HG02642 (cell line): ENCODE measurements around the gene MTHFR.
"Not testable (repeated sequence)": the region's sequence is repeated elsewhere in the genome, so short reads cannot be mapped to it uniquely, and the experiment has no call there.

Experiments
- ATAC-seq: cut with Tn5 transposase; IDR thresholded peaks from one replicate; pipeline ENCODE4 v1.9.1; 2021; ENCODE audit warnings: mild to moderate bottlenecking; ENCODE audit not compliant: unreplicated experiment, poor library complexity

Gene MTHFR

DNA sequence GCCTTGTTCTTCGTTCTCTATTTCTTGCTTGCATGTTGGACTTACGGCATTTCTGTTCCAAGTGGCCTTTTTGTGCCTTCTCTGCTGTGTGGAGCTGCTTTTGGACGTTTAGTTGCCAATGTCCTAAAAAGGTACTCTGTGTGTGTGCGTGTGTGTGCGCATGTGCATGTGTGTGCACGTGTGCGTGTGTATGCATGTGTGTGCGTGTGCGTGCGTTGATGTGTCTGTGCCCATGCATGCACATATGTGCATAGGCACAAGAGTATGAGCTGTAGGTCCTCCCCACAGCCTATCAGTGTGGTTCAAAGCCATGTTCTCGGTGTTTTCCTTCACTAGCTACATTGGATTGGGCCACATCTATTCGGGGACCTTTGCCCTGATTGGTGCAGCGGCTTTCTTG lies 28.1 kb upstream of the MTHFR start:
- no peak for ATAC-seq

DNA sequence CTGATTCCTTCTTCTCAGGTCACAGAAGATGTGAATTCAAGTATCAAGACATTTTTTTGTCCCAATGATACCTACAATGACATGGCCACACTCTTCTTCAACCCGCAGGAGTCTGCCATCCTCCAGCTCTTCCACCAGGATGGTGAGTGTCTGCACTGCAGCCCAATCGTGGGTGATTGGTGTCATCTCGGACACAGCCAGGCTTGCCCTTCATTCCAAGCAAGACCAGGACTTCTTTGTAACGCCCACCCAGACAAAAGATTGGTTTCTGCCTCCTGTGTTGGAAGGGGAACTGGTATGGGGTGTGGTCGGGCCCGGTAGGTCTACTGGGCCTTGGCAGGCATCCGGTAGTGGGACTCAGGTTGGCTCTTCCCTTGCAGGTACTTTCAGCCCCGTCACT lies 27.7 kb upstream of the MTHFR start:
- ATAC-seq = no peak

GRCh38 chr1:11831945-11832725 lies 26.4 kb upstream of the MTHFR start:
- ATAC-seq = no peak

DNA sequence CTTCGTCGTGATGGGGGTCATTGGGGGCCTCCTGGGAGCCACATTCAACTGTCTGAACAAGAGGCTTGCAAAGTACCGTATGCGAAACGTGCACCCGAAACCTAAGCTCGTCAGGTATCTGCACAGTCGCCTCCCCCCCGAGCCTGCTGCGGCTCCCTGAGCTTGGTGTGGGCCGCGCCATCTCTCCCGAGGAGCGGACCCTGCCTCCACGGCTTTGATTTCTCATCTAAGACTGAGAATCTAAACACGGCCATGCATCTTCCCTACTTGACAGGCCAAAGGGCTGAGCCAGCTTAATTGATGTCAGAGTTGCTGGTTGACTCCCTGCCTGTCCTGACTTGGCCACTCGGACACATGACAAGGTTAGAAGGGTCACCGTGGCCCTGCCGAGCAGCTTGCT lies 22.7 kb upstream of the MTHFR start:
- ATAC-seq = no peak

DNA sequence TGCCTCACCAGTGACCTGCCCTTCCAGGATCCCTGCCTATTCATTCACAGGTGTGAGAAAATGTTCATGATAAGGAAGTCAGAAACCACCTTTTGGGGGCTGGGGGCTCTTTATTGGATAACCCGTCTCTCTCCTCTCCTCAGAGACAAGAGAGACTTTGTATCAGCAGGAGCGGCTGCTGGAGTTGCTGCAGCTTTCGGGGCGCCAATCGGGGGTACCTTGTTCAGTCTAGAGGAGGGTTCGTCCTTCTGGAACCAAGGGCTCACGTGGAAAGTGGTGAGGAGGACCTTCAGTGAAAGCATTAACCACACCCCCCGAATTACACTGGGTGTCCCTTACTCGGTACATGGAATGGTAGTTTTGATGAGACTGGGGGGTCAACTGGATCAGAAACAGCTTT lies 21.2 kb upstream of the MTHFR start:
- ATAC-seq = no peak

GRCh38 chr1:11825131-11825530 lies 19.4 kb upstream of the MTHFR start:
- no peak for ATAC-seq

- no peak for ATAC-seq
Measured at GRCh38 chr1:11823366-11824137, 17.8 kb upstream of the MTHFR start.

GRCh38 chr1:11822091-11822490 lies 16.3 kb upstream of the MTHFR start:
- ATAC-seq = no peak

DNA sequence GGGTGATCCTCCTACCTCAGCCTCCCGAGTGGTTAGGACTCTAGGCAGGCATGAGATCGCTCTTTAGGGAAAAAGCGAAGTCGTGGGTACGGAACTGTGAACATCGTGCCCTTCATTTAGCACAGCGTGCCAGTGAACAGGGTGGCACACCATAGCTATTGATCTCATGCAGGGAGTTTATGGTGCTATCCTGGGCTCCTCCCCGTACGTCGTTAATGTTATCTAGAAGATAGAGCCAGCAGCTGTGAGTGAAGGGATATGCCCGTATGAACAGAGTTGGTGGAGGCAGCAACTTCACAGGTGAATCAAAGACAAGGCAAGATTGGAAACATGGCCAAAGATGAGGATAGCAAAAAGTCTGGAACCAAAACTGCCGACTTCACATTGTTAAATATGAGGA lies 11.4 kb upstream of the MTHFR start:
- ATAC-seq = no peak

- ATAC-seq = no peak
Measured at GRCh38 chr1:11813021-11813420, 7.3 kb upstream of the MTHFR start.

DNA sequence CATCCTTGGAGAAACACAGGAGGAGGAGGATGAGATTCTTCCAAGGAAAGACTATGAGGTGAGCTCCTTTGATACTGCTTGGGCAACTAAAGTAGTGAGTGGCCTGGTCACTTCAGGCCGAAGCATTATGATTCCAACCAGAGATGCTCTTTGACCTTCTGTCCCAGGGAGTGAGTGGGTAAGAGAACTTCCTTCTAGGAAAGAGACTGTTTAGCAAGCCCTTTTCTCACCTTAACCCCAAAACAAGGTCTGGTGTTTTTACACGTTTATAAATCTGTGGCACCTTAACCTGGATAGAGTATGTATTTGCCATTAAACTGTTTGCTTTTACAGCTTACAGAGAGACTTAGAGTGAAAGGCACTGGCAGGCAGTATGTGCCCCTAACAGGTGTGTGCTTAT lies 1.4 kb upstream of the MTHFR start:
- ATAC-seq = no peak

DNA sequence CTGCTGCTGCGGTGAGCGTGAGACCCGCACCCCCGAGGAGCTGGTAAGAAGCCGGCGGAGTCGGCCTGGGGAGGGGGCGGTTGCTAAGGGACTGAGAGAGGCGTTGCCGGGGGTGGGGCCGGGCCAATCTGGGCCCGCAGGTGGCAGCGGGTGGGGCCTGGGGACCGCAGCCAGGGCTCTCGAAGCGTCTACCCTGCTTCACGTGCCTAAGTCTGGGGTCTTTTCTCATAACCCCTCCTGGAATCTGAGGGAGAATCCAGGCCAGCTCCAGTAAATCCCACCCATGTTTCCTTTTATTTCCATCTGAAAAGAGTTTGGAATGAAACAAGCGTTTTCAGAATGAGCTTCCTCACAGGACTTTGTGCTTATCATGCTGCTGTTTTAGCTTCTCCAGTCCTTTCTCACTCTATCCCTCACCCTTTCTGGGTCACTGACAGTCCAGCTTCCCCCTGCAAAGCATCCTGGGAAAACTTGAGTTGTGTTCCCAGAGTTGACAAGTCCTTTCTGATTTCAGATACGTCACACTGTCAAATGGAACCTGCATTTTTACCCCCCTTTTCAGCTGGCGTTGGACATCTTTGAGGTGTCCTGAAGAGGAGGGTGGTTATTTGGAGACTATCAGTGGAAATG lies 658 bp upstream of the MTHFR start:
- peak; percentile 42 for ATAC-seq

- ATAC-seq = no peak
Measured at GRCh38 chr1:11804666-11805421, 920 bp downstream of the MTHFR start.

DNA sequence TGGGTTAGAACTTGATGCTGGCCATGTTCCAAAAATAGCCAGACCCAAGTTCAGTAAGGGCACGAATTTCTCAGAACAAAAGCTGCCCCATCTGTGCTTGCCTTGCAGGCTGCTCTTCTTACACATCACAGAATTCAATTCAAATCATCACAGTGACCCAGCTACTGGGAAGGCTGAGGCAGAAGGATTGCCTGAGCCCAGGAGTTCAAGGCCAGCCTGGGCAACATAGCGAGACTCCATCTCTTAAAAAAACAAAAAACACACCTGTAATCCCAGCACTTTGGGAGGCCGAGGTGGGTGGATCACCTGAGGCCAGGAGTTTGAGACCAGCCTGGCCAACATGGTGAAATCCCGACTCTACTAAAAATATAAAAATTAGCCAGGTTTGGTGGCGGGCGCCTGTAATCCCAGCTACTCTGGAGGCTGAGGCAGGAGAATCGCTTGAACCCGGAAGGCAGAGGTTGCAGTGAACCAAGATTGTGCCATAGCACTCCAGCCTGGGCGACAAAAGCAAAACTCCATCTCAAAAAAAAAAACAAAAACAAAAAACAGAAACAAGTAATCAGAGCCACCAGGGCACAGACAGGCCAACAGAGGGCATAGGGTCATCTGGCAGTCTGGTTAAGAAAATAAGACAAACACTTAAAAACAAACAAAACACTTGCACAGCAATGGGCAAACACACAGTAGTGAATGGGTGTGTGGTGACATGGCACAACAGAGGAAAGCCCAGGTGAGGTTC lies 1.7 kb downstream of the MTHFR start:
- ATAC-seq = not testable (repeated sequence)

GRCh38 chr1:11802973-11803885 lies 2.5 kb downstream of the MTHFR start:
- ATAC-seq = peak; percentile 21

DNA sequence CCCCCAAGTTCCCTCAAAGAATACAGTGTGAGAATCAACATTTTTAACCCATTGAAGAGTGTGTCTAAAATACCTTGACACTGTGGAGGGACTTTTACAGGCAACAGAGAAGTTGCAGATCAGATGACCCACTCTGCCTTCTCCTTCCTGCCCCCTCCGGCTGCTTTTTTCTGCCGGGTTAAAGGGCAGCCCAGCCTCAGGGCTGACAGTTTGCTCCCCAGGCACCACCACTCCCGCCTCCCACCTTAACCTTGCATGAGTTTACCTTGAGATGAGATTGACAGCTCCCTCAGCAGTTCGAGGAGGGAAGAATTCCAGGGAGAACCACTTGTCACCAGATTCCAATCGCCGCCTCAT lies 3.2 kb downstream of the MTHFR start:
- no peak for ATAC-seq

- no peak for ATAC-seq
Measured at GRCh38 chr1:11800756-11801433, 4.9 kb downstream of the MTHFR start.

GRCh38 chr1:11800391-11800755 lies 5.4 kb downstream of the MTHFR start:
- no peak for ATAC-seq

DNA sequence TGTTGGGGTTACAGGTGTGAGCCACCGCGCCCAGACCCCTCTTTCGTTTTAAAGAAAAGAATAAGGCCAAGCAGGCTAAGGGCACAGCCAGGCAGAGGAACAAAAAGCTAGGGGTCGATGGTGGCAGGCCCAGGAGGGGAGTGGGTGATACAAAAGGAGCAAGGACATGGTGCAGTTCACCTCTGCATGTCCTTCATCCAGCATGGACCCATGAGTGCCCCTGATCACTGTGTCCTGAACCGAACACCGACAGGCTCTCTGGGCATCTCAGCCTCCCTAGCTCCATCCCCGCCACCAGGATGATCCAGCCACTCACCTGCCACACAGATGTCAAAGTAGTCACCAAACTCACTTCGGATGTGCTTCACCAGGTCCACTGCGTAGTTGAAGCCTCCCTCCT lies 5.9 kb downstream of the MTHFR start:
- ATAC-seq = no peak
